Neural crest cell (in vitro differentiated cells): ENCODE measurements around the gene VASH2. TPM values are rescaled to one million over a fixed set of nuclear protein-coding genes. Genes with fewer than 3 reads are reported as not detected.

Source experiments
- DNase-seq: peaks from one replicate; pipeline ENCODE4 v3.0.0; 2021; ENCODE audit warnings: low read depth, mixed read lengths, low spot score
- H3K27ac Mint-ChIP-seq: one replicate; pipeline ENCODE4 v1.8.0; 2021; ENCODE audit warnings: mild to moderate bottlenecking, mixed read lengths; ENCODE audit not compliant: unreplicated experiment
- H3K27me3 Mint-ChIP-seq: 2 replicates; pipeline ENCODE4 v1.8.0; 2021; ENCODE audit warnings: low read depth, mild to moderate bottlenecking, mixed read lengths
- H3K36me3 Mint-ChIP-seq: 2 replicates; pipeline ENCODE4 v1.8.0; 2021; ENCODE audit warnings: low read depth, mild to moderate bottlenecking, mixed read lengths
- H3K4me1 Mint-ChIP-seq: 2 replicates; pipeline ENCODE4 v1.8.0; 2021; ENCODE audit warnings: mixed read lengths
- H3K4me3 Mint-ChIP-seq: one replicate; pipeline ENCODE4 v1.8.0; 2021; ENCODE audit warnings: mild to moderate bottlenecking, mixed read lengths
- H3K9me3 Mint-ChIP-seq: 2 replicates; pipeline ENCODE4 v1.8.0; 2021; ENCODE audit warnings: mixed read lengths
- total RNA-seq: library from RNA; stranded (reverse); gene quantifications from 2 replicates; pipeline ENCODE4 v1.2.1, GENCODE V29; 2021
- TF ChIP-seq, protein P1 (sequence below): fragments of 200-600 bp; sonication (generic); conservative IDR thresholded peaks from 2 replicates; pipeline ENCODE4 v1.5.0; 2021; ENCODE audit warnings: antibody characterized with exemption, mild to moderate bottlenecking

Gene VASH2
- total RNA-seq, 1 donor from 2014 or later, result 8.7 TPM

DNA sequence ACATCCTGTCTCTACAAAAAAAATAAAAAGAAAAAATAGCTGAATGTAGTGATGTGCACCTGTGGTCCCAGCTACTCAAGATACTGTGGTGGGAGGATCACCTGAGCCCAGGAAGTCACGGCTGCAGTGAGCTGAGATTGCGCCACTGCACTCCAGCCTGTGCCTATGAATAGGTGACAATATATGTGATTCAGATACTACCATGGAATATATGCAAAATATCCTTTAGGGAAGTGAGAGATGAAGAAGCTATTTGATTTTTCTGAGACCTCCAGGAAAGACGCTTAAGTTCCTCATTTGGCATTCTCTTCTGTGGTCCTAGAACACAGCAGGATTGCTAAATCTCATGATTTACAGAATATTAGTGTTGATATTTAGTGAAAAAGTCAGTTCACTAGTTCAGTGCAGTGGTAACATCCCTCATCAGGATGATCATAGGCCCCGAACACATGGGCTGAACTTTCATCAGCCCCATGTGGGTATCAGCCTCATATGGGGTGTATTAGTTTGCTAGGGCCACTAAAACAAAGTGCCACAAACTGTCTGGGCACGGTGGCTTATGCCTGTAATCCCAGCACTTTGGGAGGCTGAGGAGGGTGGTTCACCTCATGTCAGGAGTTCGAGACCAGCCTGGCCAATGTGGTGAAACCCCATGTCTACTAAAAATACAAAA lies 6.0 kb upstream of the VASH2 start:
- DNase-seq, result no peak
- TF ChIP-seq, protein P1, sequence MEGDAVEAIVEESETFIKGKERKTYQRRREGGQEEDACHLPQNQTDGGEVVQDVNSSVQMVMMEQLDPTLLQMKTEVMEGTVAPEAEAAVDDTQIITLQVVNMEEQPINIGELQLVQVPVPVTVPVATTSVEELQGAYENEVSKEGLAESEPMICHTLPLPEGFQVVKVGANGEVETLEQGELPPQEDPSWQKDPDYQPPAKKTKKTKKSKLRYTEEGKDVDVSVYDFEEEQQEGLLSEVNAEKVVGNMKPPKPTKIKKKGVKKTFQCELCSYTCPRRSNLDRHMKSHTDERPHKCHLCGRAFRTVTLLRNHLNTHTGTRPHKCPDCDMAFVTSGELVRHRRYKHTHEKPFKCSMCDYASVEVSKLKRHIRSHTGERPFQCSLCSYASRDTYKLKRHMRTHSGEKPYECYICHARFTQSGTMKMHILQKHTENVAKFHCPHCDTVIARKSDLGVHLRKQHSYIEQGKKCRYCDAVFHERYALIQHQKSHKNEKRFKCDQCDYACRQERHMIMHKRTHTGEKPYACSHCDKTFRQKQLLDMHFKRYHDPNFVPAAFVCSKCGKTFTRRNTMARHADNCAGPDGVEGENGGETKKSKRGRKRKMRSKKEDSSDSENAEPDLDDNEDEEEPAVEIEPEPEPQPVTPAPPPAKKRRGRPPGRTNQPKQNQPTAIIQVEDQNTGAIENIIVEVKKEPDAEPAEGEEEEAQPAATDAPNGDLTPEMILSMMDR, result no peak
- H3K27me3 Mint-ChIP-seq, result peaks cover 2% of the 10 kb centered on the region
- H3K4me1 Mint-ChIP-seq, result no peaks in the 10 kb centered on the region
- H3K36me3 Mint-ChIP-seq, result no peaks in the 10 kb centered on the region
- H3K4me3 Mint-ChIP-seq, result no peak overlapping the region
- H3K9me3 Mint-ChIP-seq, result peaks cover 14% of the 10 kb centered on the region
- no peak overlapping the region for H3K27ac Mint-ChIP-seq

DNA sequence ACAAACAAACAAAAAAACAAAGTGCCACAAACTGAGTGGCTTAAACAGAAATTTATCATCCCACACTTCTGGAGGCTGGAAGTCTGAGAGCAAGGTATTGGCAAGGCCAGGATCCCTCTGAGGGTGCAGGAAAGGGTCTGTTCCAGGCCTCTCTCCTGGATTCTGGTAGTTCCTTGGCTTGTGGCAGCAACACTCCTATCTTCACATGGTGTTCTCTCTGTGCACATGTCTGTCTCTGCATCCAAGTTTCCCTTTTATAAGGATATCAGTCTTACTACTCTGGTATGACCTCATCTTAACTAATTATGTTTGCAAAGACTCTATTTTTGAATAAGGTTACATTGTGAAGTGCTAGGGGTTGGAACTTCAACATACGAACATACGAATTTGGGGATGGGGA lies 5.3 kb upstream of the VASH2 start:
- H3K36me3 Mint-ChIP-seq, result no peaks in the 10 kb centered on the region
- no peak overlapping the region for H3K27ac Mint-ChIP-seq
- TF ChIP-seq, protein P1, result no peak
- peaks cover 11% of the 10 kb centered on the region for H3K9me3 Mint-ChIP-seq
- H3K4me3 Mint-ChIP-seq, result no peak overlapping the region
- H3K4me1 Mint-ChIP-seq, result peaks cover 5% of the 10 kb centered on the region
- H3K27me3 Mint-ChIP-seq, result peaks cover 2% of the 10 kb centered on the region
- no peak for DNase-seq

DNA sequence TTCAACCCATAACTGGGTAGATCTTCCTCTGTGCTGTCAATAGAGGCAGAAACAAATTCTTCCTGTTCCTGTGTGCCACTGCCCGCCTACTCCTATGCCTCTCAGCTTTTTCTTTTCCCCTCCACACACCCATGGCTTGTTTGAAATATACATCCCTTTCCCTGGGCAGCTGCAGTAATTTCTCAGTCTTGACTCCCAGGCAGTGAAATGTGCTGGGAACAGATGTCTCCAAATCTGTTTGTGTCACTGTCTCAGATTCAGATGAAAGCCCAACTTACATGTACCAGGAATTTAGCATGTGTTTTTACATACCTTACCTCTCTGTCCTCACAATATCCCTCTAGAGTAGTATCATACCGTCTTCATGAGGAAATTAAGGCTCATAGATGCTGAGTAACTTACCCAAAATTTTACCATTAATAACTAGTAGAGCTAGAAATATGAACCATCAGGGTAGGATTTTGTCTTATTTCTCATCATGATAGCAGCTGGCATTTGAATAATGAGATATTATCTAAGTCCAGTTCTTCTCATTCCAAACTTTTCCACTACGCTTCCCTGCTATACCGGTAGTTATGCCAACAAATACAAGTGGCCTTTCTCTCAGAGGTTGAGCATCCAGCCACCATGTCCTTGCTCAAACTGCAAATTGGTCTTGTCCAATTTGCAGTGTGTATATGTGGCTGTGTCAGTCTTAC lies 4.7 kb upstream of the VASH2 start:
- no peaks in the 10 kb centered on the region for H3K36me3 Mint-ChIP-seq
- DNase-seq, result no peak
- peaks cover 2% of the 10 kb centered on the region for H3K27me3 Mint-ChIP-seq
- H3K27ac Mint-ChIP-seq, result no peak overlapping the region
- peaks cover 8% of the 10 kb centered on the region for H3K9me3 Mint-ChIP-seq
- TF ChIP-seq, protein P1, result no peak
- H3K4me1 Mint-ChIP-seq, result peaks cover 9% of the 10 kb centered on the region
- H3K4me3 Mint-ChIP-seq, result no peak overlapping the region

DNA sequence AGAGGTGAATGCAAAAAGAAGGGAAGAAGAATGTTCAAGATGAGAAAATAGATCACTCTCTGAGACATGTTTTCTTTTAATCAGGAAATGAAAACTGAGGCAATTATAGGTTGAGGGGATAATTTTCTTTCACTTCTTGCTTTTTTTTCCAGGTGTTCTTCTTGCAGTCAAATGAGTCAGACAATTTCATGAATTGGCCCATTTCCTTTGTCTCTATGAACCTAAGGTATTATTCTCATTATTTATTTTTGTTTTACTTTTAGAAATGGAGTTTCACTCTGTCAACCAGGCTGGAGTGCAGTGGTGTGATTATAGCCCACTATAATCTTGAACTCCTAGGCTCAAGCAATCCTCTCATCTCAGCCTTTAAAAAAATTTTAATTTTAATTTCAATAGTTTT lies 3.5 kb upstream of the VASH2 start:
- Mint-ChIP-seq H3K27ac (no peak overlapping the region), H3K4me3 (no peak overlapping the region), H3K36me3 (no peaks in the 10 kb centered on the region), H3K27me3 (peaks cover 4% of the 10 kb centered on the region), H3K9me3 (peaks cover 8% of the 10 kb centered on the region), H3K4me1 (peaks cover 11% of the 10 kb centered on the region)
- TF ChIP-seq, protein P1, result no peak
- DNase-seq, result no peak

DNA sequence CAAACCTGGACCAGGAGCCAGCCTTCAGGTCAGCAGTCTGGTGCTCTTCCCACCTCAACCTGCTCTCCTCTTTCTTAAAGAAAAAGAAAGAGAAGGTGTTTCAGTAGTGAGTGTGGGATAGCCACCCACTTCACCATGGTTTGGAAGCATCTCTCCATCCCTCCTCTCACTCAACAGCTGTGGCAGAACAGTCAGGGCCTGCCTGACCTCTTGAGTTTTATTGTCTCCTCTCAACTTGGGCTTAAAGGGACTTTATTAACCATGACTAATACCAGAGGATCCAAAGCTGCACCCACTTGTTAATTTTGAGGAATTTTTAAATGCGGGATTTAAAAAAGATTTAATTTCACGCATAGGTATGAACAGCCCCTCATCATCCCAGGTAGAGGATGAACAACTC lies 570 bp upstream of the VASH2 start:
- no peak for DNase-seq
- TF ChIP-seq, protein P1, result no peak
- peaks cover 25% of the 10 kb centered on the region for H3K4me1 Mint-ChIP-seq
- H3K27ac Mint-ChIP-seq, result no peak overlapping the region
- H3K9me3 Mint-ChIP-seq, result peaks cover 8% of the 10 kb centered on the region
- H3K36me3 Mint-ChIP-seq, result no peaks in the 10 kb centered on the region
- peak overlapping the region; percentile 88 for H3K4me3 Mint-ChIP-seq
- H3K27me3 Mint-ChIP-seq, result peaks cover 12% of the 10 kb centered on the region
